PC-3 (cell line): ENCODE data around the gene FCN3. TPM values are rescaled to one million over a fixed set of nuclear protein-coding genes. Genes with fewer than 3 reads are reported as not detected.

Source experiments
- ATAC-seq: fragments of 200-7000 bp; cut with Tn5 transposase; 2 replicates; pipeline ENCODE4 v1.9.1; 2020; ENCODE audit warnings: mild to moderate bottlenecking, moderate library complexity
- BruUV-seq: library from RNA; stranded (reverse); fragments of 400-500 nt; replicated peaks from 2 replicates; lab custom pipeline; 2021; lab: Mats Ljungman, UMichigan
- CTCF ChIA-PET: fragments of 300-600 bp; sonication (Branson Sonifier 250); formaldehyde crosslinking; loops from one replicate; lab custom pipeline; 2022; ENCODE audit warnings: antibody characterized with exemption; lab: Charles Lee
- POLR2A ChIA-PET: fragments of 300-600 bp; sonication (Branson Sonifier 250); formaldehyde crosslinking; loops from one replicate; lab custom pipeline; 2022; ENCODE audit warnings: antibody characterized with exemption; ENCODE audit not compliant: unreplicated experiment; lab: Charles Lee
- DNase-seq: peaks from one replicate; pipeline ENCODE4 v3.0.0-alpha.2; 2015
- H2AFZ ChIP-seq: fragments of 300-600 bp; sonication (generic); 2 replicates; pipeline ENCODE4 v1.6.0; 2016; ENCODE audit warnings: antibody characterized with exemption, low read length
- H3F3A ChIP-seq: fragments of 300-600 bp; sonication (generic); one replicate; pipeline ENCODE4 v1.6.0; 2017; ENCODE audit warnings: antibody characterized with exemption, low read length, control low read depth, mild to moderate bottlenecking; ENCODE audit not compliant: unreplicated experiment
- H3K27ac ChIP-seq: fragments of 300-600 bp; sonication (generic); 2 replicates; pipeline ENCODE4 v1.5.1; 2016; ENCODE audit warnings: mild to moderate bottlenecking, low read length
- H3K27me3 ChIP-seq: fragments of 300-600 bp; sonication (generic); 2 replicates; pipeline ENCODE4 v1.6.1; 2016; ENCODE audit warnings: low read length, mixed read lengths
- H3K36me3 ChIP-seq: fragments of 300-600 bp; sonication (generic); 2 replicates; pipeline ENCODE4 v1.6.1; 2016; ENCODE audit warnings: low read depth, mixed run types, low read length, mixed read lengths
- H3K4me1 ChIP-seq: fragments of 300-600 bp; sonication (generic); 2 replicates; pipeline ENCODE4 v1.5.1; 2016; ENCODE audit warnings: low read length; ENCODE audit not compliant: insufficient read depth
- H3K4me2 ChIP-seq: fragments of 300-600 bp; sonication (generic); 2 replicates; pipeline ENCODE4 v1.6.0; 2016; ENCODE audit warnings: low read length
- H3K4me3 ChIP-seq: fragments of 300-600 bp; sonication (generic); 2 replicates; pipeline ENCODE4 v1.5.1; 2016; ENCODE audit warnings: mild to moderate bottlenecking, low read length, mixed read lengths
- H3K79me2 ChIP-seq: fragments of 300-600 bp; sonication (generic); 2 replicates; pipeline ENCODE4 v1.6.1; 2017; ENCODE audit warnings: low read length, mixed read lengths
- H3K9ac ChIP-seq: fragments of 300-600 bp; sonication (generic); 2 replicates; pipeline ENCODE4 v1.6.0; 2016; ENCODE audit warnings: mild to moderate bottlenecking, low read length
- H3K9me2 ChIP-seq: fragments of 300-600 bp; sonication (generic); replicated peaks from 2 replicates; pipeline ENCODE4 v1.6.1; 2016; ENCODE audit warnings: mixed run types, low read length, mixed read lengths
- H3K9me3 ChIP-seq: fragments of 300-600 bp; sonication (generic); 2 replicates; pipeline ENCODE4 v1.6.1; 2016; ENCODE audit warnings: low read length, mixed read lengths
- H4K20me1 ChIP-seq: fragments of 300-600 bp; sonication (generic); 2 replicates; pipeline ENCODE4 v1.6.1; 2016; ENCODE audit warnings: low read length, mixed read lengths
- CTCF ChIP-seq: fragments of 300-600 bp; sonication (generic); conservative IDR thresholded peaks from 2 replicates; pipeline ENCODE4 v1.5.1; 2017; ENCODE audit warnings: antibody characterized with exemption, low read depth, mild to moderate bottlenecking, low read length
- EZH2 ChIP-seq: fragments of 300-600 bp; sonication (generic); IDR thresholded peaks from one replicate; pipeline ENCODE4 v1.6.1; 2017; ENCODE audit warnings: antibody characterized with exemption, mild to moderate bottlenecking, low read length; ENCODE audit not compliant: unreplicated experiment
- EZH2phosphoT487 ChIP-seq: fragments of 300-600 bp; sonication (generic); IDR thresholded peaks from 2 replicates; pipeline ENCODE4 v1.6.1; 2018; ENCODE audit warnings: mild to moderate bottlenecking, antibody characterized with exemption, low read length, borderline replicate concordance
- intact Hi-C: fragments of 100-400 bp; cut with micrococcal nuclease; formaldehyde crosslinking; loops from 2 replicates; pipeline ENCODE4 v1.9.0; 2023
- total RNA-seq: library from RNA; depleted of rRNA; stranded (reverse); fragments of >200 nt; gene quantifications from 2 replicates; pipeline ENCODE4 v1.2.3, GENCODE V29; 2014

Gene FCN3
- total RNA-seq, 1 experiment from 2014 or later: not detected

DNA sequence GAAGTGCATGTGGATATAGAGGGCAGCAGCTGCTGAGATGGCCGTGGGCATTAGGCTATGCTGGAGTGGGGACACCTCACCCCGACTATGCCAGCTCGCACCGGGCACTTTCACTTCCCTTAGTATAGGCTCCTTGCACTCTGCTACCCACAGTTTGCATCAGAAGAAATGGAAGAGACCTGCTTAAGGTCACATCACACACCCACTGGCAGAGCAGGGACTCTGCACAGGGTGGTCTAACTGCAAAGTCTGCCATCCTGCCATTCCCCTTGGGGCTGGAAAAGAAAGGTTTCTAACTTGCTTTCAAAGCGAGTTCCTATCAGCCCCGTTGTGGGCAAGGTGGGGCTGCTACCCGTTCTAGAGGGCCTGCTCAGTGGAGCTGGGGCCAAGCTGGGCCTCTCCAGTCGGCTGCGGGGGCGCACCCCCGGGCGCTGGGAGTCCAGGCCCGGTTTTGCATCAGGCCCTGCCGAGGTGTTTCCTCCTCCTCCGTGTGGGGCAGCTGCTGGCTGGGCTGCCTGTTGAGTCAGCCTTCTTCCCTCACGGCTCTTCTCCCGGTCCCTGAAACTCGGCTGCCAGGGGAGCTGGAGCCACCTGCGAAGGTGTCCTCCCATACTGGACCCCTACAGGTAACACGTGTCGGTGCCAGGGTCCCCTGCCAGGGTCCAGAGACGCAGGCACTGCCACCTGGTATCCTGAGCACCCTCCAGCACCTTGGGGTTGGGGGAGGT is 32.9 kb downstream of the FCN3 start, which contains the start of gene SYTL1:
Gene SYTL1, plus strand, starts transcription at position 498 of the 728 bp plus-strand sequence. CDS start 3,313 bp downstream, outside the sequence.
- peak within 1 kb of the TSS; percentile 82 for H3K9ac ChIP-seq
- ChIA-PET CTCF (interaction anchor here (0.6 to 0.7 kb wide), 2 partner anchors 25 to 46 kb away, joined by 3 to 5 read pairs; partner anchors contain the start of gene MAP3K6), POLR2A (interaction anchor here (0.5 to 0.6 kb wide), 2 partner anchors 24 to 356 kb away, joined by 3 to 21 read pairs; no protein-coding TSS in a partner anchor)
- no peaks in the 10 kb centered on the region for H3K9me3 ChIP-seq
- peak within 1 kb of the TSS; percentile 79 for H3K4me3 ChIP-seq
- TF ChIP-seq EZH2phosphoT487 (no peak), EZH2 (no peak), CTCF (no peak)
- intact Hi-C loops: loop anchor here (1.0 to 5.0 kb wide), 3 partner anchors 8 to 39 kb away; partner anchors contain the start of gene TMEM222
- H3K36me3 ChIP-seq: no peaks in the 10 kb centered on the region
- peaks cover 24% of the 10 kb centered on the region for H3K79me2 ChIP-seq
- no peaks in the 10 kb centered on the region for H3F3A ChIP-seq
- H4K20me1 ChIP-seq: no peaks in the 10 kb centered on the region
- H3K9me2 ChIP-seq: no peaks in the 10 kb centered on the region
- ATAC-seq (peak; percentile 72), DNase-seq (peak; percentile 86)
- H3K4me1 ChIP-seq: peaks cover 37% of the 10 kb centered on the region
- BruUV-seq: no TSS peak
- peak within 1 kb of the TSS; percentile 99 for H3K4me2 ChIP-seq
- H3K27me3 ChIP-seq: no peaks in the 10 kb centered on the region
- peak within 1 kb of the TSS; percentile 88 for H3K27ac ChIP-seq
- peak within 1 kb of the TSS; percentile 89 for H2AFZ ChIP-seq

DNA sequence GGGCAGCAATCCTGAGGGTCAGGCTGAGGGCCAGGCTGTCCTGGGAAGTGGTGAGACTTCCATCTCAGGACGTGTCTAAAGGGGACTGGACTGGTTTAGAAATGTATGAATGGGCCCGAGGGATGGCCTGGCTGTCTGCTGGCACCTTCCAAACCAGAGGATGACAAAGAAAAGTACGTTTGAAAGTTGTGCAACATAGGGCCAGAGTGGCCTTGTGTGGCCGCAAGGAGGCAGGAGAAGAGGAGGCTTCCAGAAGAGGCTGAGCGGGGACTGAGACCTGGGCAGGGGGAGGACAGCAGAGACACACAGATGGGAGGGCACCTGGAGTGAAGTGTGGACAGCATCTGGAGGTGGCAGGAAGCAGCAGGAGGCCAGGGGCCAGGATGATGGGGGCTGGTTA is 35.4 kb downstream of the FCN3 start:
- H3K4me1 ChIP-seq: peaks cover 37% of the 10 kb centered on the region
- no peaks in the 10 kb centered on the region for H4K20me1 ChIP-seq
- H3K4me3 ChIP-seq: no peak overlapping the region
- no TSS peak for BruUV-seq
- no peaks in the 10 kb centered on the region for H3K9me2 ChIP-seq
- intact Hi-C loops: no loop called here
- no peaks in the 10 kb centered on the region for H3K27me3 ChIP-seq
- H3K27ac ChIP-seq: no peak overlapping the region
- no peak for DNase-seq
- CTCF ChIA-PET: no interaction called here
- H3K9me3 ChIP-seq: no peaks in the 10 kb centered on the region
- no peak overlapping the region for H3K4me2 ChIP-seq
- no peak overlapping the region for H2AFZ ChIP-seq
- TF ChIP-seq CTCF: no peak
- TF ChIP-seq EZH2phosphoT487: no peak
- no peak for TF ChIP-seq EZH2
- ATAC-seq: no peak
- H3K9ac ChIP-seq: no peak overlapping the region
- peaks cover 24% of the 10 kb centered on the region for H3K79me2 ChIP-seq
- POLR2A ChIA-PET: no interaction called here
- H3F3A ChIP-seq: no peaks in the 10 kb centered on the region
- H3K36me3 ChIP-seq: peaks cover 12% of the 10 kb centered on the region; the same call in 1 of the 2 replicates
